AG04450 (cell line): ENCODE data around the gene ZNF718. TPM values are rescaled to one million over a fixed set of nuclear protein-coding genes. Genes with fewer than 3 reads are reported as not detected.
"Not testable (repeated sequence)": the region's sequence is repeated elsewhere in the genome, so short reads cannot be mapped to it uniquely, and the experiment has no call there.

ENCODE experiments used
- CTCF ChIA-PET: fragments of 300-600, 350-600 bp; formaldehyde crosslinking; extraction: SDS; loops from one replicate; lab custom pipeline; 2022; ENCODE audit warnings: antibody characterized with exemption, inconsistent platforms; lab: Charles Lee
- POLR2A ChIA-PET: fragments of 350-600 bp; formaldehyde crosslinking; extraction: SDS; loops from one replicate; lab custom pipeline; 2021; ENCODE audit warnings: antibody characterized with exemption, inconsistent platforms; lab: Yijun Ruan, JAX
- DNase-seq: peaks from one replicate; pipeline ENCODE4 v3.0.0-alpha.2; 2011; ENCODE audit warnings: low read depth, low spot score
- H3K27ac ChIP-seq: one replicate; pipeline ENCODE4 v1.5.1; 2012; ENCODE audit warnings: low read depth, low read length, control low read depth
- H3K27me3 ChIP-seq: one replicate; pipeline ENCODE4 v1.6.0; 2012; ENCODE audit warnings: low read length; ENCODE audit not compliant: control insufficient read depth, insufficient read depth
- H3K4me3 ChIP-seq: 2 replicates; pipeline ENCODE4 v1.5.1; 2011; ENCODE audit warnings: mild to moderate bottlenecking, low read depth, low read length, control low read depth
- H3K9me3 ChIP-seq: 2 replicates; pipeline ENCODE4 v1.5.1; 2012; ENCODE audit warnings: low read length; ENCODE audit not compliant: control insufficient read depth, insufficient read depth
- polyA minus RNA-seq: library from RNA; depleted of rRNA, polyadenylated mRNA; stranded (reverse); fragments of >200 nt; gene quantifications from 2 replicates; pipeline ENCODE4 v1.2.3, GENCODE V29; 2011; rRNA and poly(A)+ RNA removed
- polyA plus RNA-seq: library from polyadenylated mRNA; depleted of rRNA; stranded (reverse); fragments of >200 nt; gene quantifications from 2 replicates; pipeline ENCODE4 v1.2.3, GENCODE V29; 2011; rRNA removed
- TF ChIP-seq, protein P1 (sequence below): IDR thresholded peaks from 2 replicates; pipeline ENCODE4 v1.5.1; 2011; ENCODE audit warnings: low read depth, low read length, control low read depth, inconsistent platforms

The ZNF718 gene
- polyA plus RNA-seq (2.1 and 2.6 TPM in 2 replicates), polyA minus RNA-seq (1.7 and 2.8 TPM in 2 replicates)

DNA sequence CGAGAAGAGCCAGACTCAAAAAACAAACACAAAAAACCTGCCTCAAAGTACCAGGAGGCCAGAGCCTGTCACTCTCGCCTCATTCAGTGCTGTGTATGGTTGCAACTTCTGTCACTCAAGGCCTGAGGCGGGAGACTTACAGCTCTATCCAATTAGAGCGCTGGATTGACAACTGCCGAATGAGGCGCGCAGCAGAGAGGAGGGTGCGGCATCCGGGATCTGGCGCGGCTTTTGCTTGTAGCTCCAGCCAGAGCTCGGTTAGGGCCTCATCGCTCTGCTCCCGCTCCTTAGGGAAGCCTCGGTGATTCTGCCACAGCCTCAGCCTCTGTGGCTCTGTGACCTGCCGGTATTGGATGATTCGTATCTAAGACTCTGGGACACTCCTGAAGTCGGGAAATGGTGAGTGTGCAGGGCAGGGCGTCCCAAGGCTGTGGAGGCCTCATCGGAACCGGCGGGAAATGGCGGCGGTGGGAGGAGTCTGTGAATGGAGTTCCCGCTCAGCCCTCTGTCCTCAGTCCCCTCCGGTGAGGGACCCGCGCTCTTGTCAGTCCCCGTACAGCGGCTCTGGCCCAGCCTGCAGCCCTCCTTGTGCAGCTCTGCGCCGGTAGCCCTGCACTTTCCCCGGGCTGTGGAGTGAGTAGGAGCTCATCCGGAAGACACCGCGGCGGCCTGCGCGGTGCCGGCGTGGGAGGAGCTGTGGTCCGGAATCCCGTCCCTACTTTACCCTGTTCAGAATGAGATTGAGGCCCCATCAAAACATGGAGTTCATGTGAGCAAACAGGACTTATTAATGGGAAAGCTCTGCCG, at the start of gene ZNF718:
TSS of gene ZNF718 (plus strand) at position 227 of the 807 bp plus-strand sequence. CDS start at position 397, 170 bp downstream.
- CTCF ChIA-PET: no interaction called here
- peaks cover 30% of the 10 kb centered on the region for H3K9me3 ChIP-seq
- peak within 1 kb of the TSS; percentile 87 for H3K4me3 ChIP-seq
- peak; percentile 92 for DNase-seq
- H3K27ac ChIP-seq: peak within 1 kb of the TSS; percentile 83
- TF ChIP-seq, protein P1, sequence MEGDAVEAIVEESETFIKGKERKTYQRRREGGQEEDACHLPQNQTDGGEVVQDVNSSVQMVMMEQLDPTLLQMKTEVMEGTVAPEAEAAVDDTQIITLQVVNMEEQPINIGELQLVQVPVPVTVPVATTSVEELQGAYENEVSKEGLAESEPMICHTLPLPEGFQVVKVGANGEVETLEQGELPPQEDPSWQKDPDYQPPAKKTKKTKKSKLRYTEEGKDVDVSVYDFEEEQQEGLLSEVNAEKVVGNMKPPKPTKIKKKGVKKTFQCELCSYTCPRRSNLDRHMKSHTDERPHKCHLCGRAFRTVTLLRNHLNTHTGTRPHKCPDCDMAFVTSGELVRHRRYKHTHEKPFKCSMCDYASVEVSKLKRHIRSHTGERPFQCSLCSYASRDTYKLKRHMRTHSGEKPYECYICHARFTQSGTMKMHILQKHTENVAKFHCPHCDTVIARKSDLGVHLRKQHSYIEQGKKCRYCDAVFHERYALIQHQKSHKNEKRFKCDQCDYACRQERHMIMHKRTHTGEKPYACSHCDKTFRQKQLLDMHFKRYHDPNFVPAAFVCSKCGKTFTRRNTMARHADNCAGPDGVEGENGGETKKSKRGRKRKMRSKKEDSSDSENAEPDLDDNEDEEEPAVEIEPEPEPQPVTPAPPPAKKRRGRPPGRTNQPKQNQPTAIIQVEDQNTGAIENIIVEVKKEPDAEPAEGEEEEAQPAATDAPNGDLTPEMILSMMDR: no peak
- no peaks in the 10 kb centered on the region for H3K27me3 ChIP-seq
- POLR2A ChIA-PET: interaction anchor here (1.3 to 1.4 kb wide), 3 partner anchors 11 to 71 kb away, joined by 3 to 6 read pairs (median 4); partner anchors contain the start of gene ZNF595

DNA sequence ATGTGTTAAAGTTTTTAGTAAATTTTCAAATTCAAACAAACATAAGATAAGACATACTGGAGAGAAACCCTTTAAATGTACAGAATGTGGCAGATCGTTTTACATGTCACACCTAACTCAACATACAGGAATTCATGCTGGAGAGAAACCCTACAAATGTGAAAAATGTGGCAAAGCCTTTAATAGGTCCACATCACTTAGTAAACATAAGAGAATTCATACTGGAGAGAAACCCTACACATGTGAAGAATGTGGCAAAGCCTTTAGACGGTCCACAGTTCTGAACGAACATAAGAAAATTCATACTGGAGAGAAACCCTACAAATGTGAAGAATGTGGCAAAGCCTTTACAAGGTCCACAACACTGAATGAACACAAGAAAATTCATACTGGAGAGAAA, 38.4 kb upstream of the ZNF718 start:
- TF ChIP-seq, protein P1: no peak
- peaks cover 26% of the 10 kb centered on the region for H3K9me3 ChIP-seq

DNA sequence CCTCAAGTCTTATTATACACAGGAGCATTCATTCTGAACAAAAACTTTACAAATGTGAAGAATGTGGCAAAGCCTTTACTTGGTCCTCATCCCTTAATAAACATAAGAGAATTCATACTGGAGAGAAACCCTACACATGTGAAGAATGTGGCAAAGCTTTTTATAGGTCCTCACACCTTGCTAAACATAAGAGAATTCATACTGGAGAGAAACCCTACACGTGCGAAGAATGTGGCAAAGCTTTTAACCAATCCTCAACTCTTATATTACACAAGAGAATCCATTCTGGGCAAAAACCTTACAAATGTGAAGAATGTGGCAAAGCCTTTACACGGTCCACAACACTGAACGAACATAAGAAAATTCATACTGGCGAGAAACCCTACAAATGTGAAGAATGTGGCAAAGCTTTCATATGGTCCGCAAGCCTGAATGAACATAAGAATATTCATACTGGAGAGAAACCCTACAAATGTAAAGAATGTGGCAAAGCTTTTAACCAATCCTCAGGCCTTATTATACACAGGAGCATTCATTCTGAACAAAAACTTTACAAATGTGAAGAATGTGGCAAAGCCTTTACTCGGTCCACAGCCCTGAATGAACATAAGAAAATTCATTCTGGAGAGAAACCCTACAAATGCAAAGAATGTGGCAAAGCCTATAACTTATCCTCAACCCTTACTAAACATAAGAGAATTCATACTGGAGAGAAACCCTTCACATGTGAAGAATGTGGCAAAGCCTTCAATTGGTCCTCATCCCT, 37.6 kb upstream of the ZNF718 start:
- DNase-seq, H3K27ac ChIP-seq, POLR2A ChIA-PET, CTCF ChIA-PET, H3K4me3 ChIP-seq, H3K27me3 ChIP-seq: not testable (repeated sequence)
- H3K9me3 ChIP-seq: peaks cover 25% of the 10 kb centered on the region

More for the DNA sequence above, 38.4 kb upstream of the ZNF718 start:
- Histone ChIP-seq H3K27me3 (no peaks in the 10 kb centered on the region), H3K4me3 (no peak overlapping the region), H3K27ac (no peak overlapping the region)
- CTCF ChIA-PET: no interaction called here
- POLR2A ChIA-PET: no interaction called here
- no peak for DNase-seq

DNA sequence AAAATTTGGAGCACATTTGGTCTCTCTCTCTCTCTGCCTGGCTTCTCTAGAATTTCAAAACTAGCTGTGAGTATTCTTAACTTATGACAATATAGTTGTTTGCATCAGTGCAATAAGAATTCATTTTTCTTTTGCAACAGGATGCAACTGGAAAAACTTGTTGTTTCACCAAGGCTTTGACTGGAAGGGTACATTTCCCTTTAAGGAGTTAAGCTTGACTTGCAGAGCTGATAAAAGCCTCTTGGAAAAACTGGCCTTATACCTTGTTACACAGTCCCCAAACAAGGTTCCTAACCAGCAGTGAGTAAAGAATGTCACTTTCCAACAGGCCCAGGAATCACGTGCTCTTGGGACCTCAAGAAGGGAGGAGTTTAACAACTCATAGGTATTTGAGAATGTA, 25.9 kb upstream of the ZNF718 start:
- ChIA-PET POLR2A (no interaction called here), CTCF (no interaction called here)
- DNase-seq: no peak
- Histone ChIP-seq H3K4me3 (no peak overlapping the region), H3K27ac (no peak overlapping the region), H3K27me3 (no peaks in the 10 kb centered on the region), H3K9me3 (peaks cover 54% of the 10 kb centered on the region)
- TF ChIP-seq, protein P1: no peak

DNA sequence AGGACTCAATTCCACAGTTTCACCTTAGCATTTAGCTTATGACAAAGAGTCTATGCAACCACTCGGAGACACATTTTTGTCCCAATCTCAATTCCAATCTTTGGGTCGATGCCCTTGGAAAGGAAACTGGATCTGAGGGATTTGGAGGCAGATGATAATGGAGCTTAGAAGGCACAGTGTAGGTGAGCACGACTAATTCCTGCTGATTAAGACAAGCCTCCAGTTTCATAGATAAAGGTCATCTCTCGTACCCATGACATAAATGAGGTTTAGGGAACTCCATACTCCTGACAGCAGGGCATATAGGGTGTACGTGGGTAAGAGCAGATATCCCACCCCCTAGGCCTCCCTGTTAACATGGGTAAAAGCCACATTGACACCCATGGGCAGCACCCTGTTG, 24.4 kb upstream of the ZNF718 start:
- TF ChIP-seq, protein P1: no peak
- H3K27ac ChIP-seq: no peak overlapping the region
- H3K4me3 ChIP-seq: no peak overlapping the region
- peaks cover 49% of the 10 kb centered on the region for H3K9me3 ChIP-seq
- ChIA-PET CTCF (no interaction called here), POLR2A (no interaction called here)
- no peak for DNase-seq
- H3K27me3 ChIP-seq: no peaks in the 10 kb centered on the region
